Dermis blood vessel endothelial cell (primary cell): ENCODE data around the gene SVIL. TPM values are rescaled to one million over a fixed set of nuclear protein-coding genes. Genes with fewer than 3 reads are reported as not detected.
"Not testable (repeated sequence)": the region's sequence is repeated elsewhere in the genome, so short reads cannot be mapped to it uniquely, and the experiment has no call there.

Experiments
- DNase-seq: peaks from one replicate; pipeline ENCODE4 v3.0.0; 2010
- total RNA-seq: library from RNA; depleted of rRNA; stranded (reverse); fragments of >200 nt; gene quantifications from 2 replicates; pipeline ENCODE4 v1.2.3, GENCODE V29; 2014

Gene SVIL
- total RNA-seq, 1 donor from 2014 or later: 80.8 TPM

DNA sequence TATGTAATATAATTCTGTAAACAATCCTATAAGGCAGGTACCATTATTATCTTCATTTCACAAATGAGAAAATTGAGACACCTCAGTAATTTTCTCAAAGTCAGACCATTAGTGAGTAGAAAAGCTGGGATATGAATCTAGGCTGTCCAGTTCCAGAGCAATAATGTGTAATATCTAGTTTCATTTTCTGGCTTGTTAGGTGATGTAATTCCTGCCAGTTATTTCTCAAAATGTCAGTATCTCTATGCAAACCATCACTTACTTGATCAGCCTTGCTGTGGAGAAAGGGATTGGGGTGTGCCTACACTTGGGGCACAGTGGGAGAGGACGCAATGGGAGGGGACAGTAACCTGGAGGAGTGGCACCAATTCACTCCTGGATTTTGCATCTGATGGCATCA is 188.4 kb downstream of the SVIL start:
- no peak for DNase-seq

DNA sequence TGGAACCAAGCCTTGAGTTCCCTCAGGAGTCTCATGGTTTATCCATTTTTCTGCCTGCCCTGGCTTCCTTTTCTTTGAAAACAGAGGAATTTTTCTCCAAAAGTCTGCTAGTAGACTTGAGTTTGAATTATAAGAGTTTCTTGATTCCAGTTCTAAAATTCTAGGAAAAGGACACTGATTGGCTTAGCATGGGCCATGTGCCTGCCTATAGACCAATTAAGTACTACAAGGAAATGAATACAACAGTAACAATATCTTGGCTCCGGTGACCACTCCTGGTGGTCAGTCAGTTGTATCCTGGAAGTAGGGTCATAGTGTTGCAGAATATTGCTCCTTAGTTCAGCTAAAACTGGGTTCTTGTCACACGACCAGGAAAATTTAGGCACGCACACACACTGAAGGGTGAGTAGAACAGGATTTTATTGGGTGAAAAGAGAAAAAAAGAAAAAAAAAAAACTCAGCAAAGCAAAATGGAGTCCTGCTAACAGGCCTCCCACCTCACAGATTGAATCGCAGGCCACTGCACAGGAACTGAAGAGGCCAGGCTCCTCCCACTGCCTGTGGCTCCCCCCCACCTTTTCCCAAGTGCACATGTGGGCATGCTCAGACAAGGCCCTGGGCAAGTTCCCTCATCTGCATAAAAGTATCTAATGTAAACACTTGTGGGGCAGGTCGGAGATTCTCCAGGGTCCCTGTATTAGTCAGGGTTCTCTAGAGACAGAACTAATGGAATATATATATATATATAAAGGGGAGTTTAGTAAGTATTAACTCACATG is 190.8 kb downstream of the SVIL start:
- DNase-seq: no peak

DNA sequence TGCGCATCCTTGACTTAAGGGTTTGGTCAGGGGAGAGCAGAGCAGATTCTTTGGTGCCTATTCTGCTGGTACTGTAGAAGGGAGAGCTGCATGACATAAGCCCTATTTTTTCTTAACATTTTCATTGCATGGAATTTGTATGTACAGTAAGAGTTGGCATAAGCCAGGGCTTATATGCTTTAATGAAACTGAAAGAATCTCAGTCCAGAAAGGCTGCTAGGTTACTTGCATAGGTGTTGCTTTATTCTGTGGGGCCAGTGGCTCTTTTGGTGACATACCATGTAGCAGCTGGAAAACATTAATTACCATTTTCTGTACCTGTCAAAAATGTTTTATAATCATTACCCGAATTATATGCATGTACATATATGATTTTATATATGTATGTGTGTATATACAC is 193.8 kb downstream of the SVIL start:
- no peak for DNase-seq

DNA sequence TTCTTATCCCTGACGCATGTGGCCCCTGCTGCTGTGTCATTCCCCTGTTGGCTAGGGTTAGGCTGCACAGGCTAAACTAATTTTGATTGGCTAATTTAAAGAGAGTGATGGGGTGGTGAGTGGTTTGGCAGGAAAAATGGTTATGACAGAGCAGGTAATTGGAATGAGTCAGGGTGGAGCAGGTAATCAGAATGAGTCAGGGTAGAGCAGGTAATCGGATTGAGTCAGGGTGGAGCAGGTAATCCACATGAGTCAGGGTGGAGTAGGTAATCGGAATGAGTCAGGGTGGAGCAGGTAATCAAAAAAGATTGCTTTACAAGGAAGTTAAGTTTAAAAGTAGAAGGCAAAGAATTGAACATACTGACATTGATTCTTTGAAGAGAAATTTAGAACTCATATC is 195.8 kb downstream of the SVIL start:
- not testable (repeated sequence) for DNase-seq

DNA sequence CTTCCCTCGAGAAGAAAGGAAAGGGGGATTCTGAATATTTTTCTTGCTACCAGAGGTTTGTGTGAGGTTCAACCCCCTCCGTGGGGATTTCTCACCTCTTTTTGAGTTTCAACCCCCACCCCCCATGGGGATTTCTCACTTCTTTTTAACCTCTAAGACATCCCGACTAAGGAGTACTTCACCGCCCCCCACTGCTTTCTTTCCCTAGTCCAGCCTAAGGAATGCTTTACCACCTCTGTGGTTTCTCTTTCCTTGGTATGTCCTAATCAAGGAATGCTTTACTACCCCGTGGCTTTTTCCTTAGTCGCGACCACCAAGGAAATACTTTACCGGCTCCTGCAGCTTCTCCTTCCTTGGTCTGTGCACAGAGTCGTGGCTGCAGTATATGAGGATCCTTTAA is 196.5 kb downstream of the SVIL start:
- DNase-seq: no peak

DNA sequence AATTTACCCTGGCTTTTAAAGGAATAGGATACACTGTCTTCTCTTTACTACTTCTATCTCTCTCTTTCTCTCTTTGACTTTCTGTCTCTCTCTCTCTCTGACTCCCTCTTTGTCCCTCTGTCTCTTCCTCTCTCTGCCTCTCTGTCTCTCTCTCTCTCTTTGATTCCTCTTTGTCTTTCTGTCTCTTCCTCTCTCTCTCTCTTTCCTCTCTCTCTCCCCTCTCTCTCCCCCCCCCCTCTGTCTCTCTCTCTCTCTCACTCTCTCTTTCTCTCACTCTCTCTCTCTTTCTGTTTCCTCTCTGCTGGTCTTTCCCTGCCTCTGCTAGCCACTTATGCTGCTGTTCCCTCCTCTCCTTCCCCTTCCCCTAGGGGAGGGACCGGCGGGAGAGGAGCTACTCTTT is 196.9 kb downstream of the SVIL start:
- DNase-seq: no peak

DNA sequence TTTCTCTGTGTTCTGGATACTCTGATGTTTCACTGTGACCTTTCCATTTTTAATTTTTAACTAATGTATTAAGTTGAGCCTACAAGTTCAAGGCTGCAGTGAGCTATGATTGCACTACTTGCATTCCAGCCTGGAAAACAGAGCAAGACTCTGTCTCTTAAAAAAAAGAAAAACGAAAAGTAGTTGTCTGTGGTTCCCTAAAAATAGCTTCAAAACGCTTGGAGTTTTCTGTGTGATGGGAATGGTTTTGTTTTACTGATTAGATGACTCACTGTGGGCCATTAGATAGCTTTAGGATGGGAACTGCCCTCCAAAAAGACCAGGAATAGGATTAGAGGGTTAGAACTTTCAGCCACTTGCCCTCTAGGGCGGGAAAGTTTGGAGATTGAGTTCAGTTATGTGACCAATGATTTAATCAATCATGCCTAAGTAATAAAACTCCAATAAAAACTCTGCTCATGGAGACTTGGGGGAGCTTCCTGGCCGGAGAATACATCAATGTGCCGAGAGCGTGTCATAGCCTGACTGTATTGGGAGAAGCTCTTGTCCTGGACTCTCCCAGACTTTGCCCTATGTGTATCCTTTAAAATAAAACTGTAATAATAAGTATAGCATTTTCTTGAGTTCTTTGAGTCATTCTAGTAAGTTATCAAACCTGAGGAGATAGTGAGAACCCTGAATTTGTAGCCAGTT is 198.8 kb downstream of the SVIL start:
- no peak for DNase-seq

DNA sequence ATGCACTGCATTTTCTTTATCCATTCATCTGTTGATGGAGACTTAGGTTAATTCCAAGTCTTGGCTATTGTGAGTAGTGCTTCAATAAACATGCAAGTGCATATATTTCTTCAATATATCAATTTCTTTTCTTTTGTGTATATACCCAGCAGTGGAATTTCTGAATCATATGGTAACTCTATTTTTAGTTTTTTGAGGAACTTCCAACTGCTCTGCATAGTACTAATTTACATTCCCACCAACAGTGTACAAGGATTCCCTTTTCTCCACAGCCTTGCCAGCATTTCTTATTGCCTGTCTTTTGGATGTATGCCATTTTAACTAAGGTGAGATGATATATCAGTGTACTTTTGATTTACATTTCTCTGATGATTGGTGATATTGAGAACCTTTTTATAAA is 200.7 kb downstream of the SVIL start:
- DNase-seq: no peak

DNA sequence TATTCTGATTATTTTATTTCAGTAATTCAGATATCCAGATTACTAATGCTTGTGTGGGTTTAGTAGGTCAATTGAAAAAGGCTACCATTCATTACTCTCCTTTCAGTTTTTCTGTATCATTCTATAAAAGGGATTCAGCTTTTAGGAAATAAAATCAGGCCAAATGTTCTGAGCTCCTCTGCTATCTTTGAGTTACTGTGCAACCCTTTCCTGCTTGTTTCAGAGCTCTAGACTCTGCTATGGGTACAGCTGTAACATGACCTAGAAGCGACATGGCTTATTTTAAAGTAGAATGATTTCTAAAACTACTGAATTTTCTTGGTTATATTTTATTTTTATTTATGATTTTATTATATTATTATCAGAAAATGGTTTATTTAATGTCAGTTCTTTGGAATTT is 203.1 kb downstream of the SVIL start:
- no peak for DNase-seq

DNA sequence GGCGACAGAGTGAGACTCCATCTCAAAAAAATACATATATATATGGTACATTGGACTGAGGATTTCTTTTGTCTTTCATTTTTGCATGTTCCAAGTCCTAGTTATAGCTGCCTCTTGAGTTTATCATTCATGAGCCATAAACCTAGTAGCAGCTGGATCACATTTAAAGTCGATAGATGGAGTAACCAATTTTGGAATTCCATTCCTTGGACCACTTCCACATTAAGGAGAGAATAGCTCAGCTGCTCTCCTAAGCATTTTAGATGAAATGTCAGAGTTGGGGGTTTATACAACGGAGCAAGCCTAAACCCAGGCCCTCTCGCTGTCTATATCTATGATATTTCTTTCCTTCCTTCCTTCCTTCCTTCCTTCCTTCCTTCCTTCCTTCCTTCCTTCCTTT is 204.7 kb downstream of the SVIL start:
- no peak for DNase-seq

DNA sequence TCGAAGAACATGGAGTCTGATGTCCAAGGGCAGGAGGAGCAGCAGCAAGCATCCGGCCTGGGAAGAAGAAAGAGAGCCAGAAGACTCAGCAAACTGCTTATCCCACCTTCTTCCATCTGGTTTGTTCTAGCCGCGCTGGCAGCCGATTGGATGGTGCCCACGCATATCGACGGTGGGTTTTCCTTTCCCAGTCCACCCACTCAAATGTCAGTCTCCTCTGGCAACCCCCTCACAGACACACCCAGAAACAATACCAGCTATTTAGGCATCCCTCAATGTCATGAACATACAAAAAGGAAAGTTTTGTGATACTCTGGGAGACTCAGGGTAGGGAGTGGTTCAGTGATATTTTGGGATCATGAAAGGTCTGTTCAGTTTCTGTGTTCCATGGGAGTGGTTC is 206.3 kb downstream of the SVIL start:
- no peak for DNase-seq

DNA sequence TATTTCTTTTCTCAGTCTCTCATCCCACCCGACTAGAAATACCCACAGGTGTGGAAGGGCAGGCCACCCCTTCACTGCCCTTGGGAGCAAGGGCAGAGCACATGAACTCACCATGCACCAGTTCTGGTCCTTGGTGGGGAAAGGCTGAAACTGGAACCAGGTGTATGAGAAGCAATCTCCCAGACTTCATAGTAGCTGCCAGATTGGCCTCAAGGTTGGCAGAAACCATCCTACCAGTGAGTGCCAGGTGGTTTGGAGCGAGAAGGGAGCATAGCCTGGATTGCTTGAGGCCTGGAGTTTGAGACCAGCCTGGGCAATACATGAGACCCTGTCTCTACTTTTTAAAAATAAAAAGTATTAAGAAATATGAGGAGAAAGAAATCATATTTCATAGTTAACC is 207.1 kb downstream of the SVIL start:
- DNase-seq: no peak

DNA sequence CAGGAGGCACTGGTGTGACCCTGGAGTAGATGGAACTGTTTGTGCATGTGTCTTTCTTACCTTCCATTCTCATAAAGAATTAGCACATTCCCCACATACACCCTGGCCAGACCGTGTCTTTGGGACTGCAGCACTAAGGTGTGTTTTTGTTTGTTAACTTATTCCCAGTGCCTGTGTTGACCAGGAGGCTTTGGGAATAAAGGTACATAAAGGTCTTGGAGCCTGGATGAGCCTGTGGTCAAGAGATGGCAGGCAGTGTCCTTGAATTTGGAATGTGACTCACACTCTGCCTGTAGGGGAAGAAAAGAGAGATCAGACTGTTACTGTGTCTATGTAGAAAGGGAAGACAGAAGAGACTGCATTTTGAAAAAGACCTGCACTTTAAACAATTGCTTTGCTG is 208.4 kb downstream of the SVIL start:
- DNase-seq: no peak

DNA sequence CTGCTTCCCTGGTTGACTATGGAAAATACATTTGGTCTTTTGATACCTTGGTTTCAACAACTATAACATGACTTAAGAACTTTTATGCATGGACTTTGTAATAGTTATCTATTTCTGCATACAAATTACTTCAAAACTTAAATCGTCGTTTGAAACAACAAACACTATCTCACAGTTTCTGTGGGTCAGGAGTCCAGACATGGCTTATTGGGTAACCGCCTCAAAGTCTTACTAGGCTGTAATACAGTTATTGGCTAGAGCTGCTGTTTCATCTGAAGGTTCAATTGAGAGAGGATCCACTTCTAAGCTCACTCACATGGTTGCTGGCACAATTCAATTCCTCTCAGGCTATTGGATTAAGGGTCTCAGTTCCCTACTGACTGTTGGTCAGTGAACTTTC is 210.8 kb downstream of the SVIL start:
- DNase-seq: no peak

DNA sequence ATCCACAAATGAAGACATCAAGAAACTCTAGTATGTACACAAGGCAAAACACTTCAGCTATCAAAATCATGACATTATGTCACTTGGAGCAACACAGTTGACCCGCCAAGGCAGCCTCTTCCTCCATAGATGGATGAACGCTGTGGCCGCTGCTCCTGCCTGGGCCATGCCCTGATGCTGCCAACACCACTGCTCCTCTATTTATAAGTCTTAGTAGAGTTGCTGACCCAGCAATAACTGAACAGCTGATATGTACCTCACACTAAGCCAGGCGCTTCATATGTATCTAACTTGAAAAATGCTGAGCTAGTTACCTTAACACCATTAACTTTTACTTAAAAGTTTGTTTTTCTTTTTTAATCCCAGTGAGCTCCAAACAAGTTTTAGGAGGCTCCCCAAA is 214.0 kb downstream of the SVIL start:
- no peak for DNase-seq

DNA sequence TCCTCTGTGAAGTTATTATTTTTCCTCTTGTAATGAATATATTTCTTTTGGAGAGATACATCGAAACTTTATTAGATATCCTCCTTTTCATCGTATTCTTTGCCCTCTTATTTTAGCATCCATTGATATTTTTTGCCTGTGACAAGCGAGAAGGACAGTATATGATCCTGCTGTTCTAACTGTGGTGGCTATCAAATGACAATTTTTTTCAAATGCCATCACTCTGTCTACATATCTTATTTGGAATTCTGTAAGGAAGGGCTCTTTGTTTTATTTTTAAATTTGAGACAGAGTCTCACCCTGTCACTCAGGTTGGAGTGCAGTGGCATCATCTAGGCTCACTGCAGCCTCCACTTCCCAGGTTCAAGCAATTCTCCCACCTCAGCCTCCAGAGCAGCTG is 217.4 kb downstream of the SVIL start:
- DNase-seq: no peak

DNA sequence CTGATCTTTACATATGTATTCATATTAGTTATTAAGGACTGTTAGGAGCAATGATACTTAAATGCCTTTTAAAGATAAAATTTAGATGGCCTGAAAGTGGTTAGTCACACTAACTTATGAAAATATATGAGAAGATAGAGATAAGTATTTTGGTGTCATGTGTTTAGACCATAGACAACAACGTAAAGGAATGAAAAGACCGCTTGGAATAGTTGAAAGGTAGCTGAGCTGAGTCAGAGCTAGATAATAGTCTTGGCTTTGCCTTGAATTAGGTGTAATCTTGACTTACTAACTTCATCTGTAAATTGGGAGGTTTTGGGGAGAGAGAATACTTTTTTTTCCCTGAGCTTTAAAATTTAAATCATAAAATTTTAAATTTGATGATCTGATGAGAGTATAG is 218.9 kb downstream of the SVIL start:
- no peak for DNase-seq

DNA sequence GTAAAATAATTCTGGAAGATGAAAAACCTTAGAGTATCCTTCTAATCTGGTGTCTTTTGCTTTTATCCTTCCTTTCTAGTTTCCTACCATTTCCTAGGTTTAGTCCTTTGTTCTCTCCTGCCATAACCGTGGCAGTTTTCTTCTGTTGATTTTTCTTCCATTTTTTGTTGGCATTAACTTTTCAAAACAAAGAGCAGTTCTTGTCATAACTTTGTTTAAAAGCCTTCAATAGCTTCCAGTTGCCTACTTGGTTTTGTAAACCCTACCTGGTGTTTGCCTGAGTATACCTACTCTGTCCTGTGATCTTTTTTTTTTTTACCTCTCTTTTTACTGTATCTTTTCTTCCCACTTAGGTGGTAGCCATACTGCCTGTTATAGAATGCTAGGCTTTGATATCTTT is 220.3 kb downstream of the SVIL start:
- no peak for DNase-seq

DNA sequence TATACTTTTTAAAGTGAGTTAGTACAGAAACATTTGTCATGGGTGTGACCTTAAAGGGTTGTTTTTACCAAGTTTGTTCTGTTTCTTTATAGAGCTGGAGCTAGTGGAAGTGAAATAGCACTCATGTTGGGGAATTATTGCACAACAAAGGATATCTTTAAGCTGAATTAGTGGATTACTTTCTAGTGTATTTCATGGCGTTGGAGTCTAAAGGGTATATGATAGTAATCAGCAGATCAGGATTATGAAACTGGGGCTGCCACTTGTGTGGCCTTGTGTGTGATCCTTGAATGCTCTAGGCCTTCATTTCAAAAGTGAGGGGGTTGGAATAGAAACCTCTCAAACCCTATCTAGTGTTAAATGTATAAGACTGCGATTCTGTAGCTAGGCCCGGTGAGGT is 222.3 kb downstream of the SVIL start:
- no peak for DNase-seq

DNA sequence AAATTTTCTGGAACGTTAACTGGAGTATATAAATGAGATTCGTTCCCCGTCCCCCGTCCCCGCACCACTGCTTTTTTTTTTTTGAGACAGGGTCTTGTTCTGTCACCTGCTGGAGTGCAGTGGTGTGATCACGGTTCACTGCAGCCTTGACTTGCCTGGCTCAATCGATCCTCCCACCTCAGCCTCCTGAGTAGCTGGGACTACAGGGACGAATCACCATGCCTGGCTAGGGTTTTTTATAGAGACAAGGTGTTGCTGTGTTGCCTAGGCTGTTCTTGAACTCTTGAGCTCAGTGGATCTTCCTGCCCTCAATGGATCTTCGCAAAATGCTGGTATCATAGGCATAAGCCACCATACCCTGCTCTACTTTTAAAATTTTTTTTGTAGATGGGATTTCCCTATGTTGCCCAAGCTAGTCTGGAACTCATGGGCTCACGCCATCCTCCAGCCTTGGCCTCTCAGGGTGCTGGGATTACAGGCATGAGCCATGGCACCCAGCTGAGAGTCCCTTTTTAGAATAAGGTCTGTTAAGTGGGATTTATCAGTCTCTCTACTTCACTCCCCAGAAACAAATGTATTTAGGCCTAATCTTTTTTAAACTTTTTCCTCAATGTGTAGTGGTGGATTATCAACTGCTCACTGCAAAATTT is 223.0 kb downstream of the SVIL start:
- DNase-seq: no peak

DNA sequence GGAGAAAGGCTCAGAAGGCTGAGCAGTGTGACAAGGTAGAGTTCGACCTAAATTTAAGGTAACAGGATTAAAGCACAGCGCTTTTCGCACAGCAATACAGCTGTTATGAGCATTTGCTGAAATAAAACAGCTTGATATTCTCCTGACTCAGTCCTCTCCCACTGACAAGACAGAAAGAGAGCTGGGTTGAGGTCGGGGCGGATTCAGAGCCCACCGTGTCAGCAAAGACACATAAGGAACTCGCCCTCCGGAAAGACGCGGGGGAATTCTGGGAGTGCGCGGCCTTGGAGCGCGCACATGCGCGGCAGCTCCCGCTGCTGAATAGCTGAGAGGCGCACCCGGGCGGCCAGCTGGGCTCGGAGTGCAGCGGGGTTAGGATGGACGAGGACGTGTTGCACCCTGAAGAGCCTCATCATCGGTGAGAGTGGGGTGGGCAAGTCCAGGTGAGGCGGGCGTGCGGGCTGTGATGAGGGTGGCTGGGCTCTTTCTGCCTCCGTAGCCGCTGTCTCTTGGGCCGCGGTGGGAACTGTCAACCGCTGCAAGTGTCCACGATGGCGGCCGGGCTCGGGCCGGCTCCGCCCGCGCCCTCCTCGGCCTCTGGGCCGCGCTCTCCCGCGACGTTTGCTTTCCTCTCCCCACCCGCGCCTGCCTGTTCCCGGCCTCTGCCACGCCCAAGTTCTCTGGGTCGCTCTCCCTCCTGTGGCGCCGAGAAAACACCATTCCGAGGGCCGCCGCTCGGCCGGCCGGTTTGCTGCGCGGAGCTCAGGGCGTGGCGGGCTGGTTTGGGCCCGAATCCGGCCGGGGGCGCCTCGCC is 225.3 kb downstream of the SVIL start:
- peak; percentile 74 for DNase-seq

DNA sequence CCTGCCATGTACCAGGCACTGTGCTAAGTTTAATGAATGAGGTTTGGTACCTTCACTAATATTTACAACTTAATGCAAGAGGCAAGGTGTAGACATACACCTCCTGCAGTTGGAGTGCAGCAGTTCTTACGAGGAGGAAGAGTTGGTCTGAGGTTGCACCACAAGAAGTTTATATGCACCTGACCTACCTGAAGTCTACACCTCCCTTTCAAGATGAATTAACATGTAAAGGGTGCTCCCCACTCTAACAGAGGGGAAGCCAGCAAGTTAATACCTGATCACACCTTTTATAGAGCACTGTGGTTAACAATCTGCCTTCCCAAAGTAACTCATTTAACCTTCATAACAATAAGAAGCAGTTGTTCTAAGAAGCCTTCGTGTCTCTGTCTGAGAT is 225.9 kb downstream of the SVIL start:
- DNase-seq: no peak
